Measurements from ENCODE around the gene LHFPL3.

Gene LHFPL3

DNA sequence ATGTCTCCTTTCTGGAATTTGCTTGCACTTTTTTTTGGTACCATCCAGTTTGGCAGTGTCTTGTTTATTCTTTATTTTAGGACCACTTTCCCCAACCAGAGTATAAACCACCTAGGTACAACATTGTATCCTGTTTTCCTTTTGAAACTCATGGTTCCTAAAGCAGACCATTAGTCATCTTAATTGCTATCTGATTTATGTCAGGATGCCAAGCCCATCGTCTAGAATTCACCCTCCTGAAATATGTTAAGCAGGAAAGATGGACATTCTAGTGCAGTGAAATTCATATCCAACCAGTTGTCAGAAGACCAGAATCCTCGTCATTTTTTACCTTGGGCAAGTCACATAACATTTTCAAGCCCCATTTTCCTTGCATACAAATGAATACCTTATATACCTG, 462.0 kb downstream of the LHFPL3 start:
- Histone ChIP-seq H3K4me1 (ENCODE audit: control insufficient read depth, insufficient read depth, low read depth, low read length) (no peaks in the 10 kb centered on the region), H3K23ac (ENCODE audit: low read length in 2 of 2) (no peak overlapping the region), H2AK5ac (ENCODE audit: low read length, severe bottlenecking) (no peak overlapping the region), H3K27ac (ENCODE audit: low read length, poor library complexity, severe bottlenecking) (no peak overlapping the region), H4K91ac (ENCODE audit: low read length) (no peak overlapping the region), H2AFZ (ENCODE audit: low read depth, low read length) (no peak overlapping the region), H3K79me1 (replicated peaks; ENCODE audit: low read length, poor library complexity, severe bottlenecking) (no peaks in the 10 kb centered on the region), H3K4me3 (ENCODE audit: insufficient read depth in 1 of 2, low read depth in 1 of 2, low read length in 2 of 2) (no peak overlapping the region), H4K8ac (ENCODE audit: low read length) (no peak overlapping the region), H2BK15ac (ENCODE audit: low read depth, poor library complexity, severe bottlenecking) (no peak overlapping the region), H2BK5ac (ENCODE audit: low read depth, low read length, poor library complexity, severe bottlenecking) (no peak overlapping the region), H3K9me3 (ENCODE audit: control insufficient read depth, low read length) (no peaks in the 10 kb centered on the region), H3K27me3 (ENCODE audit: control insufficient read depth in 1 of 2, insufficient read depth in 1 of 2, low read length in 2 of 2) (peaks cover 0 to 8% of the 10 kb centered on the region in 2 experiments), H2BK120ac (ENCODE audit: low read depth, low read length) (no peak overlapping the region), H3K9ac (ENCODE audit: low read length) (no peak overlapping the region), H3K18ac (ENCODE audit: low read depth in 1 of 2, low read length in 2 of 2) (no peak overlapping the region), H3K4me2 (ENCODE audit: low read length, poor library complexity, severe bottlenecking) (no peak overlapping the region), H2BK12ac (ENCODE audit: low read length in 2 of 2) (no peak overlapping the region), H3K36me3 (ENCODE audit: control insufficient read depth in 1 of 2, insufficient read depth in 2 of 2, low read depth in 1 of 2, low read length in 2 of 2) (no peaks in the 10 kb centered on the region), H3K4ac (ENCODE audit: low read depth in 1 of 2, low read length in 2 of 2) (no peak overlapping the region), H3K14ac (ENCODE audit: low read length in 2 of 2) (no peak overlapping the region)
- no peak for DNase-seq
- 43% methylated on average over 2 of the region's 2 CpGs for WGBS

DNA sequence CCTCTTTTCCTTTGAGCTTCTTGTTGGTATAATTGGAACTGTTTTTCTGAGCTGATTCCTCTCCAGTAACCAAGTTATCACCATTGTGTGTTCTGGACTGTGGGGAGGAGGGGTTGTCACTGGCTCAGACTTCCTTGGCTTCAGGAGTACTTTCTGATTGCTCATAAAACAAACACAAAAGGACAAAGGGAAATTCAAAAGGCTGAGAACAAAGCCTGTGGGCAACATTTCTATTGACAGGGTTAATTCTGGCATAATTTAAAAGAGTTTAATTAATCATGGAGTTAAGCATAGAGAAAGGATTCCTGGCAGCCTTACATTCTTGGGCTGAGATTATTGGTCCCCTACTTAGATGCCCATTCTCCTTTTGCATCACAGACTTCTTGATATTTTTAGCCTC, 462.7 kb downstream of the LHFPL3 start:
- no peak overlapping the region for H2BK5ac ChIP-seq (ENCODE audit: low read depth, low read length, poor library complexity, severe bottlenecking)
- no peaks in the 10 kb centered on the region for H3K36me3 ChIP-seq (ENCODE audit: control insufficient read depth in 1 of 2, insufficient read depth in 2 of 2, low read depth in 1 of 2, low read length in 2 of 2)
- H3K18ac ChIP-seq (ENCODE audit: low read depth in 1 of 2, low read length in 2 of 2) = no peak overlapping the region
- H3K9me3 ChIP-seq (ENCODE audit: control insufficient read depth, low read length) = no peaks in the 10 kb centered on the region
- H3K4ac ChIP-seq (ENCODE audit: low read depth in 1 of 2, low read length in 2 of 2) = no peak overlapping the region
- no peak overlapping the region for H2BK12ac ChIP-seq (ENCODE audit: low read length in 2 of 2)
- no peak overlapping the region for H2AFZ ChIP-seq (ENCODE audit: low read depth, low read length)
- no peak for DNase-seq
- H3K14ac ChIP-seq (ENCODE audit: low read length in 2 of 2) = no peak overlapping the region
- H2BK15ac ChIP-seq (ENCODE audit: low read depth, poor library complexity, severe bottlenecking) = no peak overlapping the region
- no peak overlapping the region for H3K27ac ChIP-seq (ENCODE audit: low read length, poor library complexity, severe bottlenecking)
- H3K79me1 ChIP-seq (replicated peaks; ENCODE audit: low read length, poor library complexity, severe bottlenecking) = no peaks in the 10 kb centered on the region
- H3K4me1 ChIP-seq (ENCODE audit: control insufficient read depth, insufficient read depth, low read depth, low read length) = no peaks in the 10 kb centered on the region
- no peak overlapping the region for H4K91ac ChIP-seq (ENCODE audit: low read length)
- H4K8ac ChIP-seq (ENCODE audit: low read length) = no peak overlapping the region
- no peak overlapping the region for H3K9ac ChIP-seq (ENCODE audit: low read length)
- no peak overlapping the region for H3K4me2 ChIP-seq (ENCODE audit: low read length, poor library complexity, severe bottlenecking)
- no peak overlapping the region for H2AK5ac ChIP-seq (ENCODE audit: low read length, severe bottlenecking)
- no peak overlapping the region for H3K23ac ChIP-seq (ENCODE audit: low read length in 2 of 2)
- no peak overlapping the region for H3K4me3 ChIP-seq (ENCODE audit: insufficient read depth in 1 of 2, low read depth in 1 of 2, low read length in 2 of 2)
- no peak overlapping the region for H2BK120ac ChIP-seq (ENCODE audit: low read depth, low read length)
- peaks cover 0 to 8% of the 10 kb centered on the region in 2 experiments for H3K27me3 ChIP-seq (ENCODE audit: control insufficient read depth in 1 of 2, insufficient read depth in 1 of 2, low read length in 2 of 2)

DNA sequence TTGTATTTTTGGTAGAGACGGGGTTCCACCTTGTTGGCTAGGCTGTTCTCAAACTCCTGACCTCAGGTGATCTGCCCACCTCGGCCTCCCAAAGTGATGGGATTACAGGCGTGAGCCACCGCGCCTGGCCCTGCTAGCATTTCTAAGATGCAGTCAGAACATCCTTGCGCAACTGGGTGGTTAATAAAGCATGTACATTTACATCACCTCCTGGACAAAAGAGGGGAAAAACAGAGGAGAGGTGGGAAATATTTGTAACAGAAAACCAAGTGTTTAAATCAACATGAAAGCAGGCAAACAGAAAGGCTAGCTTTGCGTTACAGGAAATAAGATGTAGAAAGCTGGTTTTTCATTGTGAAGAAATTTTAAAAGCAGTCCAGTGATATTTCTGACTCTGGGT, 464.7 kb downstream of the LHFPL3 start:
- Histone ChIP-seq H2BK12ac (ENCODE audit: low read length in 2 of 2) (no peak overlapping the region), H2BK5ac (ENCODE audit: low read depth, low read length, poor library complexity, severe bottlenecking) (no peak overlapping the region), H3K79me1 (replicated peaks; ENCODE audit: low read length, poor library complexity, severe bottlenecking) (no peaks in the 10 kb centered on the region), H3K4me1 (ENCODE audit: control insufficient read depth, insufficient read depth, low read depth, low read length) (no peaks in the 10 kb centered on the region), H2AFZ (ENCODE audit: low read depth, low read length) (no peak overlapping the region), H3K27me3 (ENCODE audit: control insufficient read depth in 1 of 2, insufficient read depth in 1 of 2, low read length in 2 of 2) (peaks cover 0 to 8% of the 10 kb centered on the region in 2 experiments), H3K4me3 (ENCODE audit: insufficient read depth in 1 of 2, low read depth in 1 of 2, low read length in 2 of 2) (no peak overlapping the region), H3K18ac (ENCODE audit: low read depth in 1 of 2, low read length in 2 of 2) (no peak overlapping the region), H2BK120ac (ENCODE audit: low read depth, low read length) (no peak overlapping the region), H3K9ac (ENCODE audit: low read length) (no peak overlapping the region), H3K36me3 (ENCODE audit: control insufficient read depth in 1 of 2, insufficient read depth in 2 of 2, low read depth in 1 of 2, low read length in 2 of 2) (no peaks in the 10 kb centered on the region), H3K23ac (ENCODE audit: low read length in 2 of 2) (no peak overlapping the region), H4K8ac (ENCODE audit: low read length) (no peak overlapping the region), H3K14ac (ENCODE audit: low read length in 2 of 2) (no peak overlapping the region), H2BK15ac (ENCODE audit: low read depth, poor library complexity, severe bottlenecking) (no peak overlapping the region), H3K4me2 (ENCODE audit: low read length, poor library complexity, severe bottlenecking) (no peak overlapping the region), H3K27ac (ENCODE audit: low read length, poor library complexity, severe bottlenecking) (no peak overlapping the region), H3K4ac (ENCODE audit: low read depth in 1 of 2, low read length in 2 of 2) (no peak overlapping the region), H2AK5ac (ENCODE audit: low read length, severe bottlenecking) (no peak overlapping the region), H4K91ac (ENCODE audit: low read length) (no peak overlapping the region), H3K9me3 (ENCODE audit: control insufficient read depth, low read length) (no peaks in the 10 kb centered on the region)
- no peak for DNase-seq
- WGBS = 76% methylated on average over 3 of the region's 7 CpGs

DNA sequence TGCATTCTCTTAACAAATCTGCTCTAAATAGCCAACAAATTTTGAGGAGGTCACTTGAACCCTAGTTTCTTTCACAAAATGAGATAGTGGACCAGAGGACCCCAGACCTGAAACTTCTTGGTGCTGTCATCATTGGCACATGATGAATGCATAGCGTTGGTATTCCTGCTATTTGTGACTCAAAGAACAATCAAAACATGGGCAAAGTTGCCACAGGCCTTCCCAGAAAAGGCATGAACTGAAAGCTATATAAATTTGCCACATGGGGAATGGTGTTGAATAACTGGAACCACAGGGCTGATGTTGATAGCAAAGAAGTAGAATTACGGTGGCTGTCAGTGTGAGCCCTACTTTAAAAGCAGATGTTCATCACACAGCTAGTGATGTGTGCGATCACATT, 465.8 kb downstream of the LHFPL3 start:
- no peak overlapping the region for H3K4me2 ChIP-seq (ENCODE audit: low read length, poor library complexity, severe bottlenecking)
- no peak overlapping the region for H3K4me3 ChIP-seq (ENCODE audit: insufficient read depth in 1 of 2, low read depth in 1 of 2, low read length in 2 of 2)
- H3K9me3 ChIP-seq (ENCODE audit: control insufficient read depth, low read length) = no peaks in the 10 kb centered on the region
- no peak overlapping the region for H2BK12ac ChIP-seq (ENCODE audit: low read length in 2 of 2)
- no peaks in the 10 kb centered on the region for H3K4me1 ChIP-seq (ENCODE audit: control insufficient read depth, insufficient read depth, low read depth, low read length)
- H2BK15ac ChIP-seq (ENCODE audit: low read depth, poor library complexity, severe bottlenecking) = no peak overlapping the region
- no peak overlapping the region for H3K4ac ChIP-seq (ENCODE audit: low read depth in 1 of 2, low read length in 2 of 2)
- H2AFZ ChIP-seq (ENCODE audit: low read depth, low read length) = no peak overlapping the region
- H3K14ac ChIP-seq (ENCODE audit: low read length in 2 of 2) = no peak overlapping the region
- no peaks in the 10 kb centered on the region for H3K79me1 ChIP-seq (replicated peaks; ENCODE audit: low read length, poor library complexity, severe bottlenecking)
- no peak overlapping the region for H3K18ac ChIP-seq (ENCODE audit: low read depth in 1 of 2, low read length in 2 of 2)
- no peak overlapping the region for H4K91ac ChIP-seq (ENCODE audit: low read length)
- no peak overlapping the region for H2BK120ac ChIP-seq (ENCODE audit: low read depth, low read length)
- no peak for DNase-seq
- H2BK5ac ChIP-seq (ENCODE audit: low read depth, low read length, poor library complexity, severe bottlenecking) = no peak overlapping the region
- H3K27ac ChIP-seq (ENCODE audit: low read length, poor library complexity, severe bottlenecking) = no peak overlapping the region
- no peak overlapping the region for H3K9ac ChIP-seq (ENCODE audit: low read length)
- H2AK5ac ChIP-seq (ENCODE audit: low read length, severe bottlenecking) = no peak overlapping the region
- peaks cover 0 to 8% of the 10 kb centered on the region in 2 experiments for H3K27me3 ChIP-seq (ENCODE audit: control insufficient read depth in 1 of 2, insufficient read depth in 1 of 2, low read length in 2 of 2)
- no peak overlapping the region for H4K8ac ChIP-seq (ENCODE audit: low read length)
- no peaks in the 10 kb centered on the region for H3K36me3 ChIP-seq (ENCODE audit: control insufficient read depth in 1 of 2, insufficient read depth in 2 of 2, low read depth in 1 of 2, low read length in 2 of 2)
- no peak overlapping the region for H3K23ac ChIP-seq (ENCODE audit: low read length in 2 of 2)
- 79% methylated on average over 2 of the region's 3 CpGs for WGBS
